22Rv1 (cell line): ENCODE results near the gene PLIN1.

Experiments used
- CTCF ChIP-seq: fragments of 450-650 bp; IDR thresholded peaks from 2 replicates; pipeline ENCODE4 v1.5.1; 2017; ENCODE audit warnings: mild to moderate bottlenecking
- ZFX ChIP-seq: fragments of 450-650 bp; IDR thresholded peaks from 2 replicates; pipeline ENCODE4 v1.6.1; 2017; ENCODE audit warnings: antibody characterized with exemption, borderline replicate concordance

- no peak for TF ChIP-seq CTCF
- TF ChIP-seq ZFX = no peak
These were observed 50.1 kb downstream of the PLIN1 start for GRCh38 chr15:89628806-89629715.
